K562 (cell line): ENCODE data around the gene NACC1. TPM values are rescaled to one million over a fixed set of nuclear protein-coding genes. Genes with fewer than 3 reads are reported as not detected.

ENCODE experiments used
- CREB1 ChIP-seq, 2 experiments: sonication (generic) in 1 of 2; formaldehyde crosslinking in 1 of 2; IDR thresholded peaks; 2 replicates each; pipeline versions ENCODE4 v1.6.1 to v1.8.0; 2012 to 2022; ENCODE audit warnings: inconsistent platforms in 1 of 2, mild to moderate bottlenecking in 1 of 2, missing genetic modification reagents in 1 of 2, moderate library complexity in 1 of 2
- ETS2 ChIP-seq: IDR thresholded peaks from 2 replicates; pipeline ENCODE4 v1.6.1; 2016; ENCODE audit warnings: borderline replicate concordance, missing genetic modification characterization, mild to moderate bottlenecking, moderate library complexity, missing compliant biosample characterization; ENCODE audit not compliant: poor library complexity, severe bottlenecking
- FIP1L1 ChIP-seq: fragments of 200-400 bp; formaldehyde crosslinking; IDR thresholded peaks from 2 replicates; pipeline ENCODE4 v1.6.1; 2018; ENCODE audit warnings: mild to moderate bottlenecking, low read depth, low read length; ENCODE audit not compliant: poor library complexity, severe bottlenecking
- HMGN3 ChIP-seq: IDR thresholded peaks from 2 replicates; pipeline ENCODE4 v1.6.1; 2011; ENCODE audit warnings: borderline replicate concordance, low read depth, mild to moderate bottlenecking, mixed read lengths, low read length; ENCODE audit not compliant: insufficient read length; ENCODE audit errors: extremely low read depth
- MTA1 ChIP-seq: fragments of 450-650 bp; IDR thresholded peaks from 2 replicates; pipeline ENCODE4 v1.6.1; 2017; ENCODE audit warnings: borderline replicate concordance
- MYC ChIP-seq, 2 experiments: fragments of 250-450 bp in 1 of 2; sonication (Bioruptor Pico) in 1 of 2; IDR thresholded peaks; 2 replicates each; pipeline versions ENCODE4 v1.5.1 to v1.6.1; 2012 to 2021; ENCODE audit warnings: low read depth in 2 of 2, borderline replicate concordance in 1 of 2, improper control_type of control experiment in 1 of 2, low read length in 1 of 2, mild to moderate bottlenecking in 1 of 2, moderate library complexity in 1 of 2
- NCOR1 ChIP-seq: fragments of 450-650 bp; IDR thresholded peaks from 2 replicates; pipeline ENCODE4 v1.6.1; 2016; ENCODE audit warnings: mild to moderate bottlenecking, moderate library complexity
- PHTF2 ChIP-seq: fragments of 250-450 bp; sonication (Bioruptor Pico); IDR thresholded peaks from 2 replicates; pipeline ENCODE4 v1.5.0; 2021; ENCODE audit warnings: mild to moderate bottlenecking
- SMARCB1 ChIP-seq: IDR thresholded peaks from 2 replicates; pipeline ENCODE4 v1.6.1; 2011; ENCODE audit warnings: improper control_type of control experiment, low read depth; ENCODE audit not compliant: insufficient read length
- SMC3 ChIP-seq: conservative IDR thresholded peaks from 2 replicates; pipeline ENCODE4 v1.6.1; 2011; ENCODE audit warnings: low read depth, low read length, improper control_type of control experiment; ENCODE audit not compliant: insufficient read depth
- SPI1 ChIP-seq: IDR thresholded peaks from 2 replicates; pipeline ENCODE4 v1.6.1; 2011; ENCODE audit warnings: low read depth, low read length, control low read depth, borderline replicate concordance
- SREBF1 ChIP-seq: fragments of 150-350 bp; IDR thresholded peaks from 2 replicates; pipeline ENCODE4 v1.6.1; 2014; ENCODE audit warnings: antibody characterized with exemption, low read depth, low read length, borderline replicate concordance
- TCF3 ChIP-seq: sonication (generic); formaldehyde crosslinking; IDR thresholded peaks from 2 replicates; pipeline ENCODE4 v1.4.0; 2020; ENCODE audit warnings: mild to moderate bottlenecking, missing genetic modification reagents
- ZEB2 ChIP-seq: fragments of 450-650 bp; IDR thresholded peaks from 2 replicates; pipeline ENCODE4 v1.6.1; 2016
- ZKSCAN1 ChIP-seq: fragments of 150-350 bp; IDR thresholded peaks from 2 replicates; pipeline ENCODE4 v1.6.1; 2016; ENCODE audit warnings: low read depth, low read length
- ZNF347 ChIP-seq: fragments of 450-650 bp; formaldehyde crosslinking; IDR thresholded peaks from 2 replicates; pipeline ENCODE4 v1.4.0; 2020; ENCODE audit warnings: low read depth, mild to moderate bottlenecking, moderate library complexity
- ZNF696 ChIP-seq: fragments of 250-450 bp; sonication (Bioruptor Pico); conservative IDR thresholded peaks from 2 replicates; pipeline ENCODE4 v1.4.0; 2020; ENCODE audit warnings: mild to moderate bottlenecking, moderate library complexity
- polyA plus RNA-seq, 8 experiments: library from polyadenylated mRNA; depleted of rRNA in 4 of 8; stranded (reverse) in 5 of 8; unstranded in 3 of 8; fragments of >200 nt; fragmentation: Nextera tagmentation in 2 of 8; fragmentation: Illumina TruSeq in 1 of 8; extraction: Ambion mirVana in 2 of 8; extraction: Trizol in 1 of 8; gene quantifications; 2 replicates each; pipeline versions ENCODE4 v1.2.1 to v1.2.3, GENCODE V29; 2011 to 2014; ENCODE audit warnings: inconsistent platforms in 1 of 8, missing spikeins in 1 of 8
- total RNA-seq, 7 experiments: library from RNA; depleted of rRNA in 6 of 7; stranded (reverse); fragments of >200 nt in 6 of 7; fragmentation: Illumina TruSeq in 2 of 7; extraction: Trizol in 2 of 7; gene quantifications; 2 replicates each; pipeline versions ENCODE4 v1.2.1 to v1.2.3, GENCODE V29; 2011 to 2021; ENCODE audit warnings: low replicate concordance in 1 of 7
- TF ChIP-seq, protein P1 (sequence below): fragments of 450-650 bp; IDR thresholded peaks from 2 replicates; pipeline ENCODE4 v1.6.1; 2016
- TF ChIP-seq, protein P2 (sequence below): sonication (generic); IDR thresholded peaks from 2 replicates; pipeline ENCODE4 v1.6.1; 2016
- TF ChIP-seq, protein P3 (sequence below): IDR thresholded peaks from 2 replicates; pipeline ENCODE4 v1.6.1; 2011; ENCODE audit warnings: borderline replicate concordance, low read depth, mild to moderate bottlenecking, moderate library complexity, low read length; ENCODE audit not compliant: insufficient read depth, poor library complexity, severe bottlenecking

NACC1 gene
- total and polyA plus RNA-seq, 9 of the 15 experiments (the other 6 are each of a cell fraction or from before 2014, with no cell fraction given), result 0.04 to 96.6 (median 25.8) TPM

DNA sequence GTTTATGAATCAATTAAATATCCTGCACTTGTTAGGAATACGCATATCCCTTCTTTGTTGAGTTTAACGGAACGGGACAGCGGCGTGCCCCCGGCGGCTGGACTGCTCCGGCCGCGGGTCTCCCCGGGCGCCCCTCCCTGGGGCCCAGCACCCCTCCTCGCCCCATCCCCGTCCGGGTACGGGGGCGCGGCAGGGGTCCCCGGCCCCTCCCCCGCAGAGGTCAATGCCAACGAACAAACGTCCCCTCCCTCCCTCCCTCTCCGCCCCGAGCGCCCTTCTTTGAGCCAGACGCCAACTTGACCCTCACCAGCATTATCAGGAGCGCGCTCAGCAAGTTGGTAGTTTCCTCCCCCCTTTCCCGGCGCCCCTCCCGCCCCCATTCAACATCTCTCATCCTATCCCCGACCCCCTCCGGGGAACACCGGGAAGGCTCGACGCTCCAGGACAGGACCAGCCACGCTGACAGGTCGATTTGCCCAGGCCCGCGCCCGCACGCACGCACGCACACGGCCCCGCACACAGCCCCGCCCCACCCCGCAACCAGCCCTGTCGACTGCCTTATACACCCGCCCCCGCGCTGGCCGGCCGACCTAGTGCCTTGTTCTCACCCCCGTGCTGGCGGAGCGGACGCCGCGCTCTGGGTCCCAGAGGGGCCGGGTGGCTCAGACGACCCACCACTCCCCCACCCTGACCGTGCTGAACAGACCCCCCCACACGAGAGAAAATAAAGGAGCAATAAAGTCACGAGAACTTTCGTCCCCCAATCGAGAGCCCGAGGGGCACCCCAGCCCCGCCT lies 20.4 kb upstream of the NACC1 start (continued):
- TF ChIP-seq ZNF696 (CRISPR knock-in tag) (0 out of 2 replicates have a peak, but pooled peaks have one; percentile 74), ZNF347 (0 out of 2 replicates have a peak, but pooled peaks have one; percentile 22), ETS2 (tag) (no peak), MTA1 (no peak), PHTF2 (CRISPR knock-in tag) (peak; percentile 92), CREB1 (IDR thresholded peaks at IDR 0.05) (0 out of 2 replicates have a peak, but pooled peaks have one; percentile 20), CREB1 (CRISPR knock-in tag; IDR thresholded peaks at IDR 0.05) (peak; percentile 29; the same call in 1 of the 2 replicates), FIP1L1 (peak; percentile 68), ZKSCAN1 (no peak), SREBF1 (no peak), ZEB2 (no peak), SMC3 (no peak), MYC (IDR thresholded peaks at IDR 0.05; ENCODE audit: low read depth, low read length) (no peak; the same call in 1 of the 2 replicates), MYC (CRISPR knock-in tag; IDR thresholded peaks at IDR 0.05; ENCODE audit: borderline replicate concordance, low read depth) (peak; percentile 72; the same call in 1 of the 2 replicates), TCF3 (CRISPR knock-in tag) (peak; percentile 26; the same call in 1 of the 2 replicates), SPI1 (no peak), HMGN3 (peak; percentile 95), NCOR1 (peak; percentile 53), SMARCB1 (no peak)
- TF ChIP-seq, protein P1, sequence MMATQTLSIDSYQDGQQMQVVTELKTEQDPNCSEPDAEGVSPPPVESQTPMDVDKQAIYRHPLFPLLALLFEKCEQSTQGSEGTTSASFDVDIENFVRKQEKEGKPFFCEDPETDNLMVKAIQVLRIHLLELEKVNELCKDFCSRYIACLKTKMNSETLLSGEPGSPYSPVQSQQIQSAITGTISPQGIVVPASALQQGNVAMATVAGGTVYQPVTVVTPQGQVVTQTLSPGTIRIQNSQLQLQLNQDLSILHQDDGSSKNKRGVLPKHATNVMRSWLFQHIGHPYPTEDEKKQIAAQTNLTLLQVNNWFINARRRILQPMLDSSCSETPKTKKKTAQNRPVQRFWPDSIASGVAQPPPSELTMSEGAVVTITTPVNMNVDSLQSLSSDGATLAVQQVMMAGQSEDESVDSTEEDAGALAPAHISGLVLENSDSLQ, result no peak
- TF ChIP-seq, protein P2, sequence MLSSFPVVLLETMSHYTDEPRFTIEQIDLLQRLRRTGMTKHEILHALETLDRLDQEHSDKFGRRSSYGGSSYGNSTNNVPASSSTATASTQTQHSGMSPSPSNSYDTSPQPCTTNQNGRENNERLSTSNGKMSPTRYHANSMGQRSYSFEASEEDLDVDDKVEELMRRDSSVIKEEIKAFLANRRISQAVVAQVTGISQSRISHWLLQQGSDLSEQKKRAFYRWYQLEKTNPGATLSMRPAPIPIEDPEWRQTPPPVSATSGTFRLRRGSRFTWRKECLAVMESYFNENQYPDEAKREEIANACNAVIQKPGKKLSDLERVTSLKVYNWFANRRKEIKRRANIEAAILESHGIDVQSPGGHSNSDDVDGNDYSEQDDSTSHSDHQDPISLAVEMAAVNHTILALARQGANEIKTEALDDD, result no peak
- TF ChIP-seq, protein P3, sequence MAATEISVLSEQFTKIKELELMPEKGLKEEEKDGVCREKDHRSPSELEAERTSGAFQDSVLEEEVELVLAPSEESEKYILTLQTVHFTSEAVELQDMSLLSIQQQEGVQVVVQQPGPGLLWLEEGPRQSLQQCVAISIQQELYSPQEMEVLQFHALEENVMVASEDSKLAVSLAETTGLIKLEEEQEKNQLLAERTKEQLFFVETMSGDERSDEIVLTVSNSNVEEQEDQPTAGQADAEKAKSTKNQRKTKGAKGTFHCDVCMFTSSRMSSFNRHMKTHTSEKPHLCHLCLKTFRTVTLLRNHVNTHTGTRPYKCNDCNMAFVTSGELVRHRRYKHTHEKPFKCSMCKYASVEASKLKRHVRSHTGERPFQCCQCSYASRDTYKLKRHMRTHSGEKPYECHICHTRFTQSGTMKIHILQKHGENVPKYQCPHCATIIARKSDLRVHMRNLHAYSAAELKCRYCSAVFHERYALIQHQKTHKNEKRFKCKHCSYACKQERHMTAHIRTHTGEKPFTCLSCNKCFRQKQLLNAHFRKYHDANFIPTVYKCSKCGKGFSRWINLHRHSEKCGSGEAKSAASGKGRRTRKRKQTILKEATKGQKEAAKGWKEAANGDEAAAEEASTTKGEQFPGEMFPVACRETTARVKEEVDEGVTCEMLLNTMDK, result no peak
